ENCODE results near the gene AUNIP. TPM values are rescaled to one million over a fixed set of nuclear protein-coding genes. Genes with fewer than 3 reads are reported as not detected.

Gene AUNIP
- total RNA-seq, 1 donor from 2014 or later = 1.3 TPM

GRCh38 chr1:25804964-25805862, 54.0 kb downstream of the AUNIP start:
- Mint-ChIP-seq H3K4me3 (ENCODE audit: unreplicated experiment) (peak overlapping the region; percentile 15), H3K27me3 (ENCODE audit: unreplicated experiment) (no peaks in the 10 kb centered on the region), H3K4me1 (ENCODE audit: low read depth, unreplicated experiment) (peaks cover 13% of the 10 kb centered on the region), H3K36me3 (ENCODE audit: unreplicated experiment) (no peaks in the 10 kb centered on the region), H3K9me3 (ENCODE audit: unreplicated experiment) (no peaks in the 10 kb centered on the region), H3K27ac (ENCODE audit: unreplicated experiment) (peak overlapping the region; percentile 25)
- TF ChIP-seq CTCF (IDR thresholded peaks at IDR 0.05; ENCODE audit: partially characterized antibody, unreplicated experiment) = no peak
- DNase-seq = no peak

DNA sequence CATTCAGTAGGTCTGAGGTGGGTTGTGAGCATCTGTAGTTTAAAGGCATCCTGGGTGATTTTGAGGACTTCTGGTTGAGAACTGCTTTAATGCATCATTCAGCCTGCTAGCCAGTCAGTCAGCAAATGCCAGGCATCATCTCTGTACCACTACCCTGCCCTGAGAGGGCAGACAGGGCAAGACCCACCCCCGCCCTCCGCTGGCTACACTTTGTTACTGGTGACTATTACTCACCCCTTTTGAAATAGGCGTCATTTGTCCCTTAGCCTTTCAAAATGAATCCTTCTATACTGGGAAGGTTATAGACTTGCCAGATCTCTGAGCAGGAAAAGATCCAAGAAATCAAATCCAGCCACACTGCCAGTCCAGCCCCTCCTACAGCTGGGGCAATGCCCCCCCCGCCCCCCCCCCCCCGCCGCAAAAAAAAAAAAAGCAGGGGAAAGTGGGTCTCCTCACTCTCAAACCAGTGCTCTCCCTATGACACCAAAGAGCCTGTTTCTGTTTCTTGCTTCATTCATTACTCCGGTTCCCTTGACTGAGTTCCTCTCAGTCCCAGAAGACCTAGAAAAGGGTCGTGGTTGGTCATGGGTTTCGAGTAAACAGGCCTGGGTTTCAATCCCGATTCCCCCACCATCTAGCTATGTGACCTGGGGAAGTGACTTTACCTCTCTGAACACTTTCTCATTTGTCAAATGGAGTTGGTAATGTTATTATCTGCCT, 54.9 kb downstream of the AUNIP start:
- no peak for TF ChIP-seq CTCF (IDR thresholded peaks at IDR 0.05; ENCODE audit: partially characterized antibody, unreplicated experiment)
- no peaks in the 10 kb centered on the region for H3K9me3 Mint-ChIP-seq (ENCODE audit: unreplicated experiment)
- no peak overlapping the region for H3K27ac Mint-ChIP-seq (ENCODE audit: unreplicated experiment)
- no peak for DNase-seq
- H3K4me1 Mint-ChIP-seq (ENCODE audit: low read depth, unreplicated experiment) = peaks cover 12% of the 10 kb centered on the region
- H3K4me3 Mint-ChIP-seq (ENCODE audit: unreplicated experiment) = peak overlapping the region; percentile 49
- no peaks in the 10 kb centered on the region for H3K27me3 Mint-ChIP-seq (ENCODE audit: unreplicated experiment)
- no peaks in the 10 kb centered on the region for H3K36me3 Mint-ChIP-seq (ENCODE audit: unreplicated experiment)

DNA sequence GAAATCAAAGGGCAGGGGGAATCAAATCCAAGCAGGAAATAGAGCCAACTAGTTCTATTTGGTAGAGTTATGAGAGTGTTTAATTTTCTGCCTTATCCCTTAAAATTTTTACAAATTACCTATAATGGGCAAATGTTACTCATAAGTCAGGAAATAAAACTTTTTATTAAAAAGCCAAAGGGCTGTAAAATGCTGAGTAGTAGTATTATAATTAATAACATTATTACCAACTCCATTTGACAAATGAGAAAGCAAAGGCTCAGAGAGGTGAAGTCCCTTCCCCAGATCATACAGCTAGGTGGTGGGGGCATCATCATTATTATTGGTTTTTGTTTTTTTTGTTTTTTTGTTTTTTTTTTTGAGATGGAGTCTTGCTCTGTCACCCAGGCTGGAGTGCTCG, 55.9 kb downstream of the AUNIP start:
- H3K27me3 Mint-ChIP-seq (ENCODE audit: unreplicated experiment) = no peaks in the 10 kb centered on the region
- DNase-seq = no peak
- H3K4me1 Mint-ChIP-seq (ENCODE audit: low read depth, unreplicated experiment) = peaks cover 12% of the 10 kb centered on the region
- no peak overlapping the region for H3K4me3 Mint-ChIP-seq (ENCODE audit: unreplicated experiment)
- no peak for TF ChIP-seq CTCF (IDR thresholded peaks at IDR 0.05; ENCODE audit: partially characterized antibody, unreplicated experiment)
- no peaks in the 10 kb centered on the region for H3K36me3 Mint-ChIP-seq (ENCODE audit: unreplicated experiment)
- H3K9me3 Mint-ChIP-seq (ENCODE audit: unreplicated experiment) = no peaks in the 10 kb centered on the region
- H3K27ac Mint-ChIP-seq (ENCODE audit: unreplicated experiment) = no peak overlapping the region

GRCh38 chr1:25802915-25803314, 56.3 kb downstream of the AUNIP start:
- Mint-ChIP-seq H3K4me1 (ENCODE audit: low read depth, unreplicated experiment) (peaks cover 12% of the 10 kb centered on the region), H3K36me3 (ENCODE audit: unreplicated experiment) (no peaks in the 10 kb centered on the region), H3K27ac (ENCODE audit: unreplicated experiment) (peak overlapping the region; percentile 72), H3K27me3 (ENCODE audit: unreplicated experiment) (peaks cover 2% of the 10 kb centered on the region), H3K4me3 (ENCODE audit: unreplicated experiment) (peak overlapping the region; percentile 45), H3K9me3 (ENCODE audit: unreplicated experiment) (no peaks in the 10 kb centered on the region)
- no peak for TF ChIP-seq CTCF (IDR thresholded peaks at IDR 0.05; ENCODE audit: partially characterized antibody, unreplicated experiment)
- no peak for DNase-seq
